NCI-H82 (cell line): ENCODE measurements around the gene LRRC53.

Experiments
- DNase-seq: peaks from one replicate; lab custom pipeline; 2025; lab: John Stamatoyannopoulos, UW

The LRRC53 gene

GRCh38 chr1:74430342-74430934 is 82.0 kb downstream of the LRRC53 start:
- DNase-seq: no peak

GRCh38 chr1:74429580-74429979 is 82.8 kb downstream of the LRRC53 start:
- DNase-seq: peak; percentile 92

GRCh38 chr1:74427681-74428080 is 84.7 kb downstream of the LRRC53 start:
- DNase-seq: peak; percentile 36

GRCh38 chr1:74426208-74426937 is 86.0 kb downstream of the LRRC53 start:
- DNase-seq: peak; percentile 74

GRCh38 chr1:74425676-74426075 is 86.7 kb downstream of the LRRC53 start:
- no peak for DNase-seq

GRCh38 chr1:74423471-74423870 is 88.9 kb downstream of the LRRC53 start:
- DNase-seq: no peak

- no peak for DNase-seq
Measured at GRCh38 chr1:74422421-74423292, 89.8 kb downstream of the LRRC53 start.

GRCh38 chr1:74420467-74420866 is 91.9 kb downstream of the LRRC53 start:
- no peak for DNase-seq
